ENCODE measurements around the gene CGB5.
"Not testable (repeated sequence)": the region's sequence is repeated elsewhere in the genome, so short reads cannot be mapped to it uniquely, and the experiment has no call there.

CGB5 gene

GRCh38 chr19:49043548-49043947, at the start of gene CGB5:
Gene CGB5 (plus strand): TSS chr19:49043848. CDS start chr19:49044210, 362 bp downstream.
- in situ Hi-C loops (cut with MboI; ENCODE audit: low sequenced_read_pairs): not testable (repeated sequence)

- in situ Hi-C loops (cut with MboI; ENCODE audit: low sequenced_read_pairs): no loop called here
Observed at GRCh38 chr19:48994035-48994386, 49.6 kb upstream of the CGB5 start.

- in situ Hi-C loops (cut with MboI; ENCODE audit: low sequenced_read_pairs): no loop called here
Observed at GRCh38 chr19:48997972-48998371, 45.7 kb upstream of the CGB5 start.

- in situ Hi-C loops (cut with MboI; ENCODE audit: low sequenced_read_pairs): no loop called here
Observed at GRCh38 chr19:48999481-49000325, 43.9 kb upstream of the CGB5 start.

- in situ Hi-C loops (cut with MboI; ENCODE audit: low sequenced_read_pairs): no loop called here
Observed at GRCh38 chr19:49004133-49004532, 39.5 kb upstream of the CGB5 start.

- in situ Hi-C loops (cut with MboI; ENCODE audit: low sequenced_read_pairs): no loop called here
Observed at GRCh38 chr19:49004964-49005614, 38.6 kb upstream of the CGB5 start.

GRCh38 chr19:49006905-49007304, 36.7 kb upstream of the CGB5 start:
- in situ Hi-C loops (cut with MboI; ENCODE audit: low sequenced_read_pairs): no loop called here

- in situ Hi-C loops (cut with MboI; ENCODE audit: low sequenced_read_pairs): no loop called here
Observed at GRCh38 chr19:49009828-49010227, 33.8 kb upstream of the CGB5 start.

GRCh38 chr19:49010453-49010852, 33.2 kb upstream of the CGB5 start:
- in situ Hi-C loops (cut with MboI; ENCODE audit: low sequenced_read_pairs): no loop called here

- in situ Hi-C loops (cut with MboI; ENCODE audit: low sequenced_read_pairs): no loop called here
Observed at GRCh38 chr19:49011194-49011593, 32.5 kb upstream of the CGB5 start.

- in situ Hi-C loops (cut with MboI; ENCODE audit: low sequenced_read_pairs): no loop called here
Observed at GRCh38 chr19:49014123-49014869, 29.4 kb upstream of the CGB5 start.

- in situ Hi-C loops (cut with MboI; ENCODE audit: low sequenced_read_pairs): no loop called here
Observed at GRCh38 chr19:49014870-49015255, 28.8 kb upstream of the CGB5 start.

- in situ Hi-C loops (cut with MboI; ENCODE audit: low sequenced_read_pairs): no loop called here
Observed at GRCh38 chr19:49016067-49016839, 27.4 kb upstream of the CGB5 start.

- in situ Hi-C loops (cut with MboI; ENCODE audit: low sequenced_read_pairs): no loop called here
Observed at GRCh38 chr19:49017041-49017665, 26.5 kb upstream of the CGB5 start, which contains the start of gene LHB. Gene LHB (minus strand): TSS chr19:49017091. CDS start chr19:49017081, 10 bp downstream.

GRCh38 chr19:49017666-49018351, 25.8 kb upstream of the CGB5 start:
- in situ Hi-C loops (cut with MboI; ENCODE audit: low sequenced_read_pairs): no loop called here

- in situ Hi-C loops (cut with MboI; ENCODE audit: low sequenced_read_pairs): not testable (repeated sequence)
Observed at GRCh38 chr19:49018388-49019241, 25.0 kb upstream of the CGB5 start.

GRCh38 chr19:49019242-49019932, 24.3 kb upstream of the CGB5 start:
- in situ Hi-C loops (cut with MboI; ENCODE audit: low sequenced_read_pairs): no loop called here

GRCh38 chr19:49020342-49020741, 23.3 kb upstream of the CGB5 start:
- in situ Hi-C loops (cut with MboI; ENCODE audit: low sequenced_read_pairs): no loop called here
